HUES6 (cell line): ENCODE data around the gene SOBP.

Source experiments
- H3K27ac ChIP-seq: 2 replicates; pipeline ENCODE4 v1.7.0; 2013; ENCODE audit warnings: low read depth, mild to moderate bottlenecking, low read length, inconsistent platforms
- H3K27me3 ChIP-seq: 2 replicates; pipeline ENCODE4 v1.6.1; 2013; ENCODE audit warnings: low read length; ENCODE audit not compliant: control insufficient read depth, insufficient read depth
- H3K36me3 ChIP-seq: 2 replicates; pipeline ENCODE4 v1.6.1; 2013; ENCODE audit warnings: low read length; ENCODE audit not compliant: control insufficient read depth, insufficient read depth
- H3K4me1 ChIP-seq: 2 replicates; pipeline ENCODE4 v1.6.1; 2013; ENCODE audit warnings: low read length; ENCODE audit not compliant: control insufficient read depth, insufficient read depth
- H3K4me3 ChIP-seq: 2 replicates; pipeline ENCODE4 v1.5.1; 2013; ENCODE audit warnings: low read depth, low read length
- H3K9ac ChIP-seq: one replicate; pipeline ENCODE4 v1.6.1; 2013; ENCODE audit warnings: mild to moderate bottlenecking, low read length
- H3K9me3 ChIP-seq: 2 replicates; pipeline ENCODE4 v1.6.1; 2013; ENCODE audit warnings: low read depth, low read length; ENCODE audit not compliant: control insufficient read depth, insufficient read depth

The SOBP gene

GRCh38 chr6:107642861-107643328 lies 153.0 kb downstream of the SOBP start:
- no peak overlapping the region for H3K4me3 ChIP-seq
- no peaks in the 10 kb centered on the region for H3K27me3 ChIP-seq
- no peaks in the 10 kb centered on the region for H3K9me3 ChIP-seq
- H3K9ac ChIP-seq: no peak overlapping the region
- no peak overlapping the region for H3K27ac ChIP-seq
- H3K36me3 ChIP-seq: no peaks in the 10 kb centered on the region
- H3K4me1 ChIP-seq: 0 out of 2 replicates have a peak, but pooled peaks cover 3% of the 10 kb centered on the region

- Histone ChIP-seq H3K4me3 (no peak overlapping the region), H3K9ac (no peak overlapping the region), H3K4me1 (0 out of 2 replicates have a peak, but pooled peaks cover 3% of the 10 kb centered on the region), H3K36me3 (no peaks in the 10 kb centered on the region), H3K27ac (no peak overlapping the region), H3K27me3 (no peaks in the 10 kb centered on the region), H3K9me3 (no peaks in the 10 kb centered on the region)
These were observed 154.6 kb downstream of the SOBP start for GRCh38 chr6:107644513-107644912.

GRCh38 chr6:107645740-107646139 lies 155.8 kb downstream of the SOBP start:
- Histone ChIP-seq H3K9ac (no peak overlapping the region), H3K27ac (no peak overlapping the region), H3K27me3 (no peaks in the 10 kb centered on the region), H3K36me3 (no peaks in the 10 kb centered on the region), H3K4me1 (0 out of 2 replicates have a peak, but pooled peaks cover 3% of the 10 kb centered on the region), H3K4me3 (no peak overlapping the region), H3K9me3 (no peaks in the 10 kb centered on the region)

GRCh38 chr6:107646176-107646575 lies 156.3 kb downstream of the SOBP start:
- Histone ChIP-seq H3K27me3 (no peaks in the 10 kb centered on the region), H3K9me3 (no peaks in the 10 kb centered on the region), H3K9ac (no peak overlapping the region), H3K4me1 (0 out of 2 replicates have a peak, but pooled peaks cover 3% of the 10 kb centered on the region), H3K36me3 (no peaks in the 10 kb centered on the region), H3K4me3 (no peak overlapping the region), H3K27ac (no peak overlapping the region)

GRCh38 chr6:107646776-107647438 lies 157.0 kb downstream of the SOBP start:
- Histone ChIP-seq H3K4me3 (no peak overlapping the region), H3K9me3 (no peaks in the 10 kb centered on the region), H3K36me3 (no peaks in the 10 kb centered on the region), H3K27ac (no peak overlapping the region), H3K9ac (no peak overlapping the region), H3K4me1 (no peaks in the 10 kb centered on the region), H3K27me3 (no peaks in the 10 kb centered on the region)

- no peak overlapping the region for H3K4me3 ChIP-seq
- no peaks in the 10 kb centered on the region for H3K36me3 ChIP-seq
- no peak overlapping the region for H3K27ac ChIP-seq
- H3K9me3 ChIP-seq: no peaks in the 10 kb centered on the region
- no peaks in the 10 kb centered on the region for H3K27me3 ChIP-seq
- no peak overlapping the region for H3K9ac ChIP-seq
- no peaks in the 10 kb centered on the region for H3K4me1 ChIP-seq
These were observed 157.6 kb downstream of the SOBP start for GRCh38 chr6:107647439-107647948.

GRCh38 chr6:107648983-107649382 lies 159.1 kb downstream of the SOBP start:
- no peaks in the 10 kb centered on the region for H3K27me3 ChIP-seq
- H3K27ac ChIP-seq: no peak overlapping the region
- H3K4me1 ChIP-seq: no peaks in the 10 kb centered on the region

GRCh38 chr6:107652526-107653182 lies 162.7 kb downstream of the SOBP start:
- Histone ChIP-seq H3K27ac (no peak overlapping the region), H3K4me3 (no peak overlapping the region), H3K9ac (no peak overlapping the region), H3K27me3 (no peaks in the 10 kb centered on the region), H3K4me1 (peaks cover 9% of the 10 kb centered on the region; the same call in 1 of the 2 replicates), H3K36me3 (no peaks in the 10 kb centered on the region), H3K9me3 (no peaks in the 10 kb centered on the region)

More at GRCh38 chr6:107648983-107649382, 159.1 kb downstream of the SOBP start:
- Histone ChIP-seq H3K4me3 (no peak overlapping the region), H3K9me3 (no peaks in the 10 kb centered on the region), H3K9ac (no peak overlapping the region), H3K36me3 (no peaks in the 10 kb centered on the region)

- Histone ChIP-seq H3K36me3 (no peaks in the 10 kb centered on the region), H3K9me3 (no peaks in the 10 kb centered on the region), H3K27me3 (no peaks in the 10 kb centered on the region), H3K4me1 (peaks cover 14% of the 10 kb centered on the region), H3K4me3 (no peak overlapping the region), H3K27ac (no peak overlapping the region), H3K9ac (no peak overlapping the region)
These were observed 163.3 kb downstream of the SOBP start for GRCh38 chr6:107653183-107653580.

- Histone ChIP-seq H3K27ac (no peak overlapping the region), H3K4me1 (peaks cover 21% of the 10 kb centered on the region), H3K9me3 (no peaks in the 10 kb centered on the region), H3K4me3 (no peak overlapping the region), H3K27me3 (no peaks in the 10 kb centered on the region), H3K36me3 (no peaks in the 10 kb centered on the region), H3K9ac (no peak overlapping the region)
These were observed 164.0 kb downstream of the SOBP start for GRCh38 chr6:107653861-107654394.

- H3K4me3 ChIP-seq: no peak overlapping the region
- no peak overlapping the region for H3K27ac ChIP-seq
- no peak overlapping the region for H3K9ac ChIP-seq
- peaks cover 25% of the 10 kb centered on the region for H3K4me1 ChIP-seq
- H3K27me3 ChIP-seq: no peaks in the 10 kb centered on the region
- no peaks in the 10 kb centered on the region for H3K36me3 ChIP-seq
- no peaks in the 10 kb centered on the region for H3K9me3 ChIP-seq
These were observed 164.8 kb downstream of the SOBP start for GRCh38 chr6:107654764-107655163.
